HUES64 (cell line): ENCODE data around the gene TPRA1.

Experiments
- H3K27ac ChIP-seq: 2 replicates; pipeline ENCODE4 v1.7.0; 2013; ENCODE audit warnings: low read depth, low read length, inconsistent platforms
- H3K27me3 ChIP-seq: 2 replicates; pipeline ENCODE4 v1.6.1; 2013; ENCODE audit warnings: mild to moderate bottlenecking, low read length; ENCODE audit not compliant: insufficient read depth
- H3K36me3 ChIP-seq: 2 replicates; pipeline ENCODE4 v1.6.1; 2013; ENCODE audit warnings: mild to moderate bottlenecking, low read length; ENCODE audit not compliant: insufficient read depth
- H3K4me1 ChIP-seq: 2 replicates; pipeline ENCODE4 v1.6.1; 2013; ENCODE audit warnings: mild to moderate bottlenecking, low read length, moderate library complexity; ENCODE audit not compliant: insufficient read depth
- H3K4me3 ChIP-seq: 2 replicates; pipeline ENCODE4 v1.5.1; 2013; ENCODE audit warnings: mild to moderate bottlenecking, low read length, moderate library complexity
- H3K9ac ChIP-seq: 2 replicates; pipeline ENCODE4 v1.6.1; 2013; ENCODE audit warnings: mild to moderate bottlenecking, low read depth, low read length
- H3K9me3 ChIP-seq: 2 replicates; pipeline ENCODE4 v1.6.1; 2013; ENCODE audit warnings: low read depth, low read length; ENCODE audit not compliant: insufficient read depth
- WGBS: fragments of 150-250, 120-280 bp; methylation state at CpG from one replicate; pipeline ENCODE4 v1.1.7; 2013; ENCODE audit warnings: missing lambda C conversion rate; 5-methylcytosine and 5-hydroxymethylcytosine counted together

Gene TPRA1

DNA sequence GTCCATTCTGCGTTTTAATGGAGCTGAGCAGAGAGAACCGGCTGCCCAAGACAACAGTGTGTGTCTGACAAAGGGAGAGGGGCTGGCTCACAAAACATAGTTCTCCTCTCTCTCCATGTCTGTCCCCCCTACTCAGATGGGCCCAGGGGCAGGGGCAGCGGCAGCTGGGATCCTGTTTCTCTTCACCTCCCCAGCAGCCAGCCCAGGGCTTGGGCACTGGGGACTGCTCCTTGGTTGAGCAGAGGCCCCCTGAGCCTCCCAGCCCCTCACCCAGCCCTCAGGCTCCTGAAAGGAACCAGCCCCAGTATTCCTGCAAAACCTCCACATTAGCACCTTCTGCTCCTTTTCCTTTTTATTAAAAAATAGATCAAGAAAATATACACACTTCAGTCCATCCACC is 17.8 kb downstream of the TPRA1 start:
- Histone ChIP-seq H3K27me3 (no peaks in the 10 kb centered on the region), H3K9me3 (no peaks in the 10 kb centered on the region), H3K4me3 (no peak overlapping the region), H3K36me3 (peaks cover 14% of the 10 kb centered on the region; the same call in 1 of the 2 replicates), H3K9ac (no peak overlapping the region), H3K4me1 (no peaks in the 10 kb centered on the region), H3K27ac (no peak overlapping the region)
- 92% methylated on average over 3 of the region's 3 CpGs for WGBS

DNA sequence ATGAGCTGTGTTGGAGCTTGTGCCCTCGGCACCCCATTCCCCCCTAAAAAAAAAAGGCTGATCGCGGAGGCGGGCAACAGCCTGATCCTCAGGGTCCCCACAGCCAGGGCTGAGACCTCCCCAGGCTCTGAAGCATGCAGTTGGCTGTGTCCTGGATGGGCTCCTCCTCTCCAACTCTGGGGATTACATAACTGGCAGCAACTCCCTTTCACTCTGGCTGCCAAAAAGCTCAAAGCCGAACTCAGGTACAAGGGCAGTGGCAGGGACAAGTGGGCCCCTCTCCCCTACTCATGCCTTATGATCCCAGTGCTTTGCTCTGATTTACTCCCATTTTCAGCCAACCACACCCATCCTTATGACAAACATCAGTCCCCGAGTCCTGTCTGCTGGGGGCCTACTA is 18.3 kb downstream of the TPRA1 start:
- Histone ChIP-seq H3K27ac (no peak overlapping the region), H3K36me3 (peaks cover 14% of the 10 kb centered on the region; the same call in 1 of the 2 replicates), H3K9ac (no peak overlapping the region), H3K27me3 (no peaks in the 10 kb centered on the region), H3K9me3 (no peaks in the 10 kb centered on the region), H3K4me1 (no peaks in the 10 kb centered on the region), H3K4me3 (no peak overlapping the region)
- 94% methylated on average over 6 of the region's 6 CpGs for WGBS

DNA sequence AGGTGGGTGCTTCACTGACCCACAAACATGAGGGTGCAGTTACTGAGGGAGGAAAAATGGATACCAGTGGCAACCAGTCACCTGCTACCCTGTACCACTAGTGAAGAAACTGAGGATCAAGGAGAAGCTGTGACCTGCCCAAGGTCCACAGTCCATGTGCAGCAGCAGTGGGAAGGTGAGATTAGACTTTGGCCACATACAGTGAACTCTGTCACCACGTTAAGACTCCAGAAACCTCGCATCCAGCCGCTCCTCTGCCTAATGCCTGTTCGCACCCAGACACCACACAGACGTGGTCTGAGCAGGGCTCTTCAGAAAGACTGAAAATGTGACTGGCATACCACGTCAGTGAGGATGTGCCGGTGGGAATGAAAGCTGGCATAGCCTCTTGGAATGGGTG is 20.0 kb downstream of the TPRA1 start:
- Histone ChIP-seq H3K4me1 (no peaks in the 10 kb centered on the region), H3K9me3 (no peaks in the 10 kb centered on the region), H3K27ac (no peak overlapping the region), H3K4me3 (no peak overlapping the region), H3K27me3 (no peaks in the 10 kb centered on the region), H3K9ac (no peak overlapping the region), H3K36me3 (peaks cover 14% of the 10 kb centered on the region; the same call in 1 of the 2 replicates)
- 96% methylated on average over 7 of the region's 7 CpGs for WGBS

DNA sequence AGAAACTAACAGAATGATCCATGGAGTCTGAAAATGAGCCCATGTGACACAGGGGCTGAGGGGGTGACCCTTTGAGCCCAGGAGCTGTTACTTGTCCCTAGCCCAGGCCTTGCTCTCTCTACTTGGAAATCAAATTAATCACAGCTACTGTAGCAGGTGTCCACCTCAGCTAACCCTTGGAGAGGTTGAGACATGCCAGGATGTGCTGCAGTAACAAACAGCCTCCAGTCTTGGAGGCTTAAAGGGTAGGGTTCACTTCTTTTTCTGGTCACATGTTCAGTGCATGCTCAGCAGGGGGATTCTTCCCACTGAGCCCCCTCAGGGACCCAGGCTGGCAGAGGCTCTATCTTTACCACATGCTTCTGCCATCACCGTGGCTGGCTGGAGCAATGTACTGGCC is 21.4 kb downstream of the TPRA1 start:
- H3K36me3 ChIP-seq, result peaks cover 7% of the 10 kb centered on the region; the same call in 1 of the 2 replicates
- H3K27me3 ChIP-seq, result no peaks in the 10 kb centered on the region
- H3K27ac ChIP-seq, result no peak overlapping the region
- no peak overlapping the region for H3K9ac ChIP-seq
- no peaks in the 10 kb centered on the region for H3K4me1 ChIP-seq
- no peak overlapping the region for H3K4me3 ChIP-seq
- H3K9me3 ChIP-seq, result no peaks in the 10 kb centered on the region
- 93% methylated on average over 1 of the region's 1 CpG for WGBS

DNA sequence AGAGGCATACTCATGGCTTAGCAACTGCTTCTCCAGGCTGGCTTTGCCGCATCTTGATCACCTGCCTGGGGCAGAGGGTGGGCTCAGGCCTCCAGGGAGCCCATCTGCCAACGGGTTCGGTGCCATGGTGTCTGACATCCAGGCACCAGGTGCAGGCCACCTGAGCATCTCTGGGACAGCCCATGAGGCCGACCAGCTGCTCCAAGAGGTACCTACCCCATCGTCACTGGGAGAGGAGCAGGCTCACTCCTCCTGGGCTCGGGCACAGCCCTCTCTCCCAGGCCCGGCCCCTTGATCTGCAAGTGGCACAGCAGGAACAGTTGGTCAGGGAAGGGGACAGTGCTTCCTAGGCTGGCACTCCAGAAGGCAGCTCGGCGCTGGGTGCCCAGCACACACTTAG is 21.9 kb downstream of the TPRA1 start:
- 94% methylated on average over 9 of the region's 9 CpGs for WGBS
- Histone ChIP-seq H3K36me3 (peaks cover 6% of the 10 kb centered on the region; the same call in 1 of the 2 replicates), H3K9me3 (no peaks in the 10 kb centered on the region), H3K4me3 (no peak overlapping the region), H3K4me1 (no peaks in the 10 kb centered on the region), H3K27me3 (no peaks in the 10 kb centered on the region), H3K9ac (no peak overlapping the region), H3K27ac (no peak overlapping the region)

DNA sequence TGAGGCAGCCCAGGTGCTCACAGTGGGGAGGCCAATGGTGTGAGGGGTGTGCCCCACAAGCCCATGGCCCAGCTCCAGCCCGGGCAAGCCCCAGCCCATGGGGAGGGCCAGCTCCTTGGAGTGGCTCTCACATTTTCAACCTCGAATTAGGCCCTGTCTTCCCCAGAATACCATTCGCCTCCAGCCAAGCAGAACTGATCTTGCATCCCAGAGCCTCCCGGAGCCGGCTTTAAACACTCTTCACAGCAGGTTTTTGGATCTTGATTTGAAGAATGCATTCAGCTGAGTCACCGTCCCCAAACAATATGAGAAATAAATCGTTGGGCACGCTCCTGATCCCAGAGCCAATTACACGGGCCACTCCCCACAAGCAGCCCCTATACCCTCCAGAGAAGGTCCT is 23.7 kb downstream of the TPRA1 start:
- Histone ChIP-seq H3K4me3 (no peak overlapping the region), H3K36me3 (no peaks in the 10 kb centered on the region), H3K27ac (no peak overlapping the region), H3K9ac (no peak overlapping the region), H3K4me1 (no peaks in the 10 kb centered on the region), H3K27me3 (no peaks in the 10 kb centered on the region), H3K9me3 (no peaks in the 10 kb centered on the region)
- WGBS, result 78% methylated on average over 9 of the region's 9 CpGs

DNA sequence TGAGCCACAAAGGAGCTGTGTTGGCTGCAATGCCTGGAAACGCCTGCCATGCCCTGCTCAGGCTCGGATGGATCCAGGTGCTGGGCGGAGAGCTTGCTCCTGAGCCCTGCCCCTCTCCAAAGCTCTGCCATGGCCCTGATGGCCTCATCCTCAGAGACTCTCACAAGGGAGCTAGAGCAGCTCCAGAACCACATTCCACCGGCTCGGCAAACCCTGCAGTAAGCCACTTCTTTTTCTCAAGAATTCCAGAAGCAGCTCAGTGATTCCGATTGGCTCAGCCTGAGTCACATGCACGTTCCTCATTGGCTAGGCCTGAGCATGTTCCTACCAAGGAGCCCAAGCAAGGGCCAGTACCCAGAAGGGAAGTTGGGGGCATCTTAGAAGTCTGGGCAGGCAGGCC is 24.8 kb downstream of the TPRA1 start:
- Histone ChIP-seq H3K9me3 (no peaks in the 10 kb centered on the region), H3K4me3 (no peak overlapping the region), H3K27me3 (no peaks in the 10 kb centered on the region), H3K27ac (no peak overlapping the region), H3K4me1 (no peaks in the 10 kb centered on the region), H3K36me3 (no peaks in the 10 kb centered on the region), H3K9ac (no peak overlapping the region)
- 87% methylated on average over 7 of the region's 7 CpGs for WGBS

DNA sequence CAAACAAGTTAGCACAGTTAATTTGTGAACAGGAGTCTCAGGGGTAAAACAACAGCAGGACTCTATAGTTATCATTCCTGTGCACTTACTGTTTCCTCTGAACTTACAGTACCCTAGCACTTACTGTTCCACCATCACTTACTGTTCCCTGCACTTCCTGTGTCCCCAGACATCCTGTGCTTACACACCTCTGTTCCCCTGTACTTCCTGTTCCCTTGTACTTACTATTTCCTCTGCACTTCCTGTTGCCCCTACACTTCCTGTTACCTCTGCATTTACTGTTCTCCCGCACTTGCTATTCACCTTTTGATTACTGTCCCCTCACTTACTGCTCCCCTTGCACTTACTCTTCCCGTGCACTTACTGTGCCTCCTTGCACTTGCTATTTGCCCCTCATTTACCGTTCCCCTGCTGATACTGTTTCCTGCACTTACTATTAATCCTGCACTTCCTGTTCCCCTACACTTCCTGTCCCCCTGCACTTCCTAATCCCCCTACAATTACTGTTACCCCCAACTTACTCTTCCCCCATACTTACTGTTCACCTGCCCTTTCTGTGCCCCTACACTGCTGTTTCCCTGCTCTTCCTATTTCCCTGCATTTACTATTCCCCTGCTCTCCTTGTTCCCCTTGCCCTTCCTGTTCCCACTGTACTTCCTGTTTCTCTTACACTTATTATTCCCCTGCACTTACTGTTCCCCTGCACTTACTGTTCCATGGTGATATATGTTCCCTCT is 30.3 kb downstream of the TPRA1 start:
- Histone ChIP-seq H3K27me3 (no peaks in the 10 kb centered on the region), H3K9ac (no peak overlapping the region), H3K4me3 (no peak overlapping the region), H3K4me1 (no peaks in the 10 kb centered on the region), H3K36me3 (no peaks in the 10 kb centered on the region), H3K27ac (no peak overlapping the region), H3K9me3 (no peaks in the 10 kb centered on the region)
- 83% methylated on average over 3 of the region's 3 CpGs for WGBS

DNA sequence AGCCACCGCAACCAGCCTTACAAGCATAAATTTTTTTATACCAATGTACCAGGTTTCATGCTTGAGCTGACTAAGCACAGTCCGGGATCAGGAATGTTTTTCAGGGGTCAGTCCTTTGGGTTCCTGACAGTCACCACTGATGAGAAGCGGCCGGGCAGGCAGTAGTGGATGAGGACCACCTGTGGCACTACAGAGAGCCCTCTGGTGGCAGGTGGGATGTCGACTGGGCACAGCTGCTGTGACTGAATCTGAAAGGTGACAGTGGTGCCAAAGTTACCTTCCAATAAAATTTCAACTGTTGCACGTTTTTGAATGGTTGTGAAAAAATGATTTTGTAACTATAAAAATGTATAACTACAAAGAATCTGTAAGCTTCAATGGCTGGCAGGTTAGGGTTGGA is 34.0 kb downstream of the TPRA1 start:
- no peak overlapping the region for H3K4me3 ChIP-seq
- 63% methylated on average over 5 of the region's 6 CpGs for WGBS
- H3K4me1 ChIP-seq, result no peaks in the 10 kb centered on the region
- H3K9me3 ChIP-seq, result no peaks in the 10 kb centered on the region
- H3K9ac ChIP-seq, result no peak overlapping the region
- no peaks in the 10 kb centered on the region for H3K36me3 ChIP-seq
- no peak overlapping the region for H3K27ac ChIP-seq
- no peaks in the 10 kb centered on the region for H3K27me3 ChIP-seq

DNA sequence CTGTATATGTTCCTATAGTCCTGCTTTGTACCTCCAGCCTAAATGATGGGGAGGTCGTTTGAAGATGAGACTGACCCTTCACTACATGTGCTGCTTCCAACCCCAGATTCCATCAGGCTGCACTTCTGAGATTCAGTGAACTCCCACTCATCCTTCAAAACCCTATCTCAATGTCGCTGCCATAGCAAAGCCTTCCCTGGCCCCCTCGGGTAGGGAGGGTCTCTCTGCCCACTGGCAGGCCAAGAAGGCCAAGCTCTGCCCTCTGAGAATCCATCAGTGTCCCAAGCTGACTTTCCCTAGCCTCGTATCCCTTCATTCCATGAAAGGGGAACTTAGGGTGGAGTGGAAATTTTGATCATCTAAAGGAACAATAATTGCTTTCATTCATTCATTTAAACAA is 35.4 kb downstream of the TPRA1 start:
- no peaks in the 10 kb centered on the region for H3K9me3 ChIP-seq
- no peak overlapping the region for H3K27ac ChIP-seq
- H3K27me3 ChIP-seq, result no peaks in the 10 kb centered on the region
- H3K4me3 ChIP-seq, result no peak overlapping the region
- no peak overlapping the region for H3K9ac ChIP-seq
- H3K4me1 ChIP-seq, result no peaks in the 10 kb centered on the region
- 86% methylated on average over 3 of the region's 4 CpGs for WGBS
- H3K36me3 ChIP-seq, result no peaks in the 10 kb centered on the region

DNA sequence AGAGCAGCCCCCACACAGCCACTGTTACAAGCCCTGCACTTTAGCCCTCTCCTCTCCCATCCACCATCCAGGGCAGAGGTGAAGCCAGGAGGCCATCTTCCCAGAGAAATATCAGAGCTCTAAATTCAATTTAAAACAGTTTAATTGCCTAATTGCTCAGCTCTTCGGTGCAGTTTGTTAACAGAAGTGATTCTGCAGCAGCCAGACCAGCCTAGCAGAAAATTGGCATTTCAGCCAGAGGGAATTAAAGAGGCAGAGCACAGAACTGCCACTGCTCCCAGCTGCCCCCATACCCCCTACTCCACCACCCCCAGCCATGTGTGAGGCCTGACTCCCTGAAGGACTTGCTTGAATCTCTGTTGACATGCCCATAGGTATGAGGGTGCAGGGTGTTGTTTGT is 38.5 kb downstream of the TPRA1 start:
- Histone ChIP-seq H3K9me3 (no peaks in the 10 kb centered on the region), H3K27me3 (peaks cover 5% of the 10 kb centered on the region; the same call in 1 of the 2 replicates), H3K36me3 (no peaks in the 10 kb centered on the region), H3K4me1 (no peaks in the 10 kb centered on the region), H3K27ac (no peak overlapping the region), H3K9ac (no peak overlapping the region), H3K4me3 (no peak overlapping the region)
- 89% methylated on average over 1 of the region's 1 CpG for WGBS

DNA sequence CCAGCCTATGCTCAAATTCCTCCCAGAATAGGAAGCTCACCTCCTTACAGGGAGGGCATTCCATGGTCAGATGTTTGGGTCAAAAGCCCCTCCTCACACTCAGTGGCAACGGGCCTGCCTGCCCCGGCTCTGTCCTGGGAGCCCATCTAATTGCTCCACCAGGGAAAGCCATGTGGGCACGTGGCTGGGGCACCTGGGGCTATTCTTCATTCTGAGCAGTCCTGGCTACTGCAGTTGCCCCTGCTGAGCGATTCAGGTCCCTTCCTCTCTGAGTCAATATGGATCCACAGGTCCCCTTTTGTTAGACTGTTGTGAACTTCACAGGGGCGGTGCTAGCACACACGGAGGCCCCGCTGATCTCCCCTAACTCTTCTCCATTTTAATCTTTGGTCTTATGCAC is 39.4 kb downstream of the TPRA1 start:
- Histone ChIP-seq H3K9me3 (no peaks in the 10 kb centered on the region), H3K4me3 (no peak overlapping the region), H3K9ac (no peak overlapping the region), H3K27me3 (peaks cover 5% of the 10 kb centered on the region; the same call in 1 of the 2 replicates), H3K27ac (no peak overlapping the region), H3K4me1 (no peaks in the 10 kb centered on the region), H3K36me3 (no peaks in the 10 kb centered on the region)
- 60% methylated on average over 7 of the region's 7 CpGs for WGBS
